Breast epithelium (tissue), 3 donors: ENCODE results near the gene AHSP.

Experiments
- CTCF ChIP-seq, 3 donors: fragments of 450-650 bp; IDR thresholded peaks; one replicate each; pipeline ENCODE4 v1.5.1; 2016 to 2017; ENCODE audit warnings: antibody characterized with exemption in 3 of 3, mild to moderate bottlenecking in 3 of 3, moderate library complexity in 3 of 3
- POLR2A ChIP-seq: fragments of 450-650 bp; IDR thresholded peaks from one replicate; pipeline ENCODE4 v1.6.1; 2016; ENCODE audit warnings: antibody characterized with exemption, mild to moderate bottlenecking, moderate library complexity
- POLR2AphosphoS5 ChIP-seq, 3 donors: sonication (generic); formaldehyde crosslinking; IDR thresholded peaks; one replicate each; pipeline ENCODE4 v1.6.1; 2017; ENCODE audit warnings: antibody characterized with exemption in 3 of 3

GRCh38 chr16:31537362-31538242 lies 9.9 kb downstream of the AHSP start:
- TF ChIP-seq CTCF (IDR thresholded peaks at IDR 0.05) (no peak), POLR2A (no peak), POLR2AphosphoS5 (IDR thresholded peaks at IDR 0.05) (no peak)
